Fibroblast of pulmonary artery (primary cell): ENCODE results near the gene ADCY10.

Experiments used
- DNase-seq: peaks from one replicate; pipeline ENCODE4 v3.0.0-alpha.2; 2010; ENCODE audit warnings: low read depth
- H3K4me3 ChIP-seq: replicated peaks from 2 replicates; pipeline ENCODE4 v1.5.1; 2011; ENCODE audit warnings: low read depth, mild to moderate bottlenecking, control low read depth, low read length, moderate library complexity
- CTCF ChIP-seq: IDR thresholded peaks from 2 replicates; pipeline ENCODE4 v1.5.1; 2011; ENCODE audit warnings: mild to moderate bottlenecking, control low read depth, low read length, inconsistent platforms; ENCODE audit errors: missing control alignments

The ADCY10 gene

GRCh38 chr1:167805041-167805556, 108.8 kb downstream of the ADCY10 start:
- H3K4me3 ChIP-seq: no peak overlapping the region
- no peak for TF ChIP-seq CTCF
- no peak for DNase-seq

- DNase-seq: peak; percentile 97
- peak; percentile 99 for TF ChIP-seq CTCF
- no peak overlapping the region for H3K4me3 ChIP-seq
These were observed 110.4 kb downstream of the ADCY10 start for GRCh38 chr1:167803358-167804207.

- H3K4me3 ChIP-seq: no peak overlapping the region
- no peak for DNase-seq
- no peak for TF ChIP-seq CTCF
These were observed 111.7 kb downstream of the ADCY10 start for GRCh38 chr1:167802235-167802634.

GRCh38 chr1:167800251-167800650, 113.7 kb downstream of the ADCY10 start:
- no peak overlapping the region for H3K4me3 ChIP-seq
- no peak for TF ChIP-seq CTCF
- DNase-seq: no peak

GRCh38 chr1:167799747-167800146, 114.2 kb downstream of the ADCY10 start:
- no peak for DNase-seq
- TF ChIP-seq CTCF: no peak
- H3K4me3 ChIP-seq: no peak overlapping the region

GRCh38 chr1:167798952-167799351, 115.0 kb downstream of the ADCY10 start:
- no peak overlapping the region for H3K4me3 ChIP-seq
- DNase-seq: no peak
- no peak for TF ChIP-seq CTCF
